GM18909 (cell line): ENCODE results near the gene EXD2.
A peak's percentile ranks its signal among the peaks of the same experiment; 100 is the strongest.
"Not testable (repeated sequence)": the region's sequence is repeated elsewhere in the genome, so short reads cannot be mapped to it uniquely, and the experiment has no call there.

ENCODE experiments used
- ATAC-seq: cut with Tn5 transposase; IDR thresholded peaks from one replicate; pipeline ENCODE4 v1.9.1; 2021; ENCODE audit warnings: mild to moderate bottlenecking; ENCODE audit not compliant: unreplicated experiment, poor library complexity

The EXD2 gene, protein sequence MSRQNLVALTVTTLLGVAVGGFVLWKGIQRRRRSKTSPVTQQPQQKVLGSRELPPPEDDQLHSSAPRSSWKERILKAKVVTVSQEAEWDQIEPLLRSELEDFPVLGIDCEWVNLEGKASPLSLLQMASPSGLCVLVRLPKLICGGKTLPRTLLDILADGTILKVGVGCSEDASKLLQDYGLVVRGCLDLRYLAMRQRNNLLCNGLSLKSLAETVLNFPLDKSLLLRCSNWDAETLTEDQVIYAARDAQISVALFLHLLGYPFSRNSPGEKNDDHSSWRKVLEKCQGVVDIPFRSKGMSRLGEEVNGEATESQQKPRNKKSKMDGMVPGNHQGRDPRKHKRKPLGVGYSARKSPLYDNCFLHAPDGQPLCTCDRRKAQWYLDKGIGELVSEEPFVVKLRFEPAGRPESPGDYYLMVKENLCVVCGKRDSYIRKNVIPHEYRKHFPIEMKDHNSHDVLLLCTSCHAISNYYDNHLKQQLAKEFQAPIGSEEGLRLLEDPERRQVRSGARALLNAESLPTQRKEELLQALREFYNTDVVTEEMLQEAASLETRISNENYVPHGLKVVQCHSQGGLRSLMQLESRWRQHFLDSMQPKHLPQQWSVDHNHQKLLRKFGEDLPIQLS

DNA sequence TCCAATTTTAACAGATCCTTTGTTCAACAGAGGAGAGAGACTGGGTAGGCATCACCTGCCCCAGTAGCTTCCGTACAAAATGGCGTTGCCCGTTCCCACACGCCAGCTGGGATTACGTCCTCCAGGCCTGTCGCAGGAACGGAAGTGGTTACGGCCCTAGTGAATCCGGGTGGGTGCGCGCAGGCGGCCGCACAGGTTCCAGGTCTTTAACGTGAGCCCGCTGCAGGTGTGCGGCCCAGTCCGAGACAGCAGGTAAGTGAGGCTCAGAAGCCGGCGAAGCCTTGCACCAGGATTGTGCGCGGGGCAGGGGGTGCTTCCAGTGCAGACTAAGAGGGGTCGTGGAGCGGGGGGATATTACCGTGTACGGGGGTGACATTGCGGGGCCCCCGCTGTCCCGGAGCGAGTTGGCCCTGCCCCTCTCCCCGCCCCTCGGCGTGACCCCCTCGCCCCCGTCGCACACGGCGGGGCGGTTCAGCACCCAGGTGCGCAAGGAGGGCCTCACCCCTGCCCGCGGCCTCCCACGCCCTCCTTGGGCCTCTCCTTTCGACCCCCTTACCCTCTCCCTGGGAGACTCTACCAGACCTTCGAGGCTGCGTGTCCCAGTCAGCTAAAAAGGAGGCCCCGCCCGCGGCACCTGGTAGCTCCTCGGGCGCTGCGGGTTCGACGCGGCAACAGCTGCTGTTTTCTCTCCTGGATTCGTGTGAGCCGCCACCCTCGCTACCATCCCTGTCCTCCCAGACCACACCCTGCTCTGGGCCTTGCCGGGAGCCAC lies at the start of gene EXD2:
Gene EXD2 (plus strand): TSS at position 159 of the 772 bp plus-strand sequence. CDS start 17,973 bp downstream, outside the sequence.
- ATAC-seq = peak; percentile 85

DNA sequence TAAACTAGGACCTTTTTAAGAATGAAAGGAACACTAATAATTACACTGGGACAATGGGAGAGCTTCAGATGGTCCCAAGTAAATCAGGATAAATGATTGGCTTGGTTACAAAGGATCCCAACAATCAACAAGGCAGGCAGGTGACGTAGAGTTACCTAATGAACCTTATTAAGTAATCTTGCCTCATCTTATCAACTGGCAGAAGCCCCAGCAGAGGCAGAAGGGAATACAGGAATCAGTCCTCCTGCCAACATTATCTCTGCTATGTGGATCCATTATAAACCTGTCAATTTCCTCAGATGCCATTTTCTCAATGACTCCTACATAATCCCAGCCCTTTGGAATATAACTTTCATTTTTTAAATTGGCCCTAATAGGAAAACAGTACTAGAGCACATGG lies 49.7 kb upstream of the EXD2 start:
- ATAC-seq = no peak

DNA sequence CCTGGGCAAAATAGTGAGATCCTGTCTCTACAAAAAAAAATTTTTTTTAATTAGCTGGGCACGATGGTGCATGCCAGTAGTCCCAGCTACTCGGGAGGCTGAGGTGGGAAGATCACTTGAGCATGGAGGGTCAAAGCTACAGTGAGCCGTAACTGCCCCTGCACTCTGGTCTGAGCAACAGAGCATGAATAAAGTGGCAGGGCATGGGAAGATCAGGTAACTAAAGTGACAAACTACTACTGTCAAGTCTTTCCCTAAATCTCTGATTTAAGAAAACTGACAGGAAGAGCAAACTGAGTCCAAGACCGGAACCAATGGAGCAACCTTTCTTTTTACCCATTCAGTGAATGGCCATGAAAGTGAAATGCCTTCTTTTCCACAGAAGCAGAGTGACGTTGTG lies 49.2 kb upstream of the EXD2 start:
- no peak for ATAC-seq

DNA sequence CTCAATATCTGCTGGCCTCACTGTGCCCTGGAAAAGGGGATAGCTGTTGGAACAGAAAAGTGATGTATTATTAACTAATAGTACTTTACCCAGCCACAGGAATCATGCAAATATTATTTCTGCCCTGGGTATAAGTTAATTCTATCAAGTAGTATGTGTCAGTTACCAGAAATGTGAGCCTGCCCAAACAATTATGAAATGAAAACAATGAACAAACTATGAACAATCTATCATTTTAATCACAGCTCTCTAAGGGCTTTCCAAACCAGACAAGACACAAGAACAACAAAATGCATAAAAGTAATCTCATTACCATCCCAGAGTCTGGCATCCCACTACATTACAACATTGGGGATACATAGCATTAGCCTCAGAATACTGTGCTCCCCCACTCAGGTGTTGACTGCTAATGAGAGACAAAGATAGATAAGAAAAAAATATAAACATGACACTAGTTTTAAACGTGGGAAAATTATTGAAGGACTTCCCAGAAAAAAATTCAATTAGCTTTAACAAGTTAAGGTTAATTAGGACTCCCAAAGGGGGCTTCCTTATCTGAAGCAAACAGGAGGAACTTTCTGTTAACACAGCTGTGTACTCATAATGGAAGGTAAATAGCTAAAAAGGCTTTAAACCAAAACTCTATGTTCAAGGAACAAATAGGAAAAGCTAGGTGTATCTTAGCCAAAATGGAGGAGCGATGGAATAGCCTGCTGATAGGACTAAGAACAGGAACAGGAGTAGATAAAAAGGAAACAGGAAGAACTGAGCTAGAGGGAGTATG lies 41.6 kb upstream of the EXD2 start:
- no peak for ATAC-seq

DNA sequence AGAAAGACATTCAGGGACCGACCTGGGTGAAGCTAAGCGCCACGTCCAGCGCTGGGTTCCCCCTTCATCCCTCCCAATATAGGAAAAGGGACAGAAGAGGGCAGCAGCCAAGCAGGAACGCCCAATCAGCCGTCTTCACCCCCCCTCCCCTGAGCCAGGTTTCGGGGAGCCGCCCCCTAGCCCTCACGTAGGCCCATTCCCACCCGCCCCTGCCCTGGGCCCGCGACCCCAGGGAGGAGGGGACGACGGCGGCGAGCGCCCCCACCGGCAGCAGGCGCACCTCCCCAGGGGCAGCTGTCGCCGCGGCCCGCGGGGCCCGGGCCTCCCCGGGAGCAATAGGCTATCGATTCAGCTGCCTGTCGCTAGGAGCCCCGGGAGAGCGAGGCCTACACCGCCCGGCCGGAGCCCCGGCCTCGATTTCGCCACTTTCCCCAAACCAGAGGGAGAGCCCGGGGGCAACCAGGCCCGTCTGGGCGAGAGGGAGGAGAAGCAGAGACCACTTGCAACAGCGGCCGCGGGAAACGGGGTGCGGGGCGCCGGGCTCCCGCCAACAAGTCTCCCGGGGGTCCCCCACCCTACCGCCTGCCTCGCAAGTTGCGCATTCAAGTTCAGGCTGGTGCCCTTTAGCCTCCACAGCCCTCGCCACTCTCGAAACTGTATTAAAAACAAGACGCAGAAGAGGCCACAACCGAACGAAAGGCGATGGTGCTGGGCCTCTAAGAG lies 39.7 kb upstream of the EXD2 start:
- peak; percentile 56 for ATAC-seq

DNA sequence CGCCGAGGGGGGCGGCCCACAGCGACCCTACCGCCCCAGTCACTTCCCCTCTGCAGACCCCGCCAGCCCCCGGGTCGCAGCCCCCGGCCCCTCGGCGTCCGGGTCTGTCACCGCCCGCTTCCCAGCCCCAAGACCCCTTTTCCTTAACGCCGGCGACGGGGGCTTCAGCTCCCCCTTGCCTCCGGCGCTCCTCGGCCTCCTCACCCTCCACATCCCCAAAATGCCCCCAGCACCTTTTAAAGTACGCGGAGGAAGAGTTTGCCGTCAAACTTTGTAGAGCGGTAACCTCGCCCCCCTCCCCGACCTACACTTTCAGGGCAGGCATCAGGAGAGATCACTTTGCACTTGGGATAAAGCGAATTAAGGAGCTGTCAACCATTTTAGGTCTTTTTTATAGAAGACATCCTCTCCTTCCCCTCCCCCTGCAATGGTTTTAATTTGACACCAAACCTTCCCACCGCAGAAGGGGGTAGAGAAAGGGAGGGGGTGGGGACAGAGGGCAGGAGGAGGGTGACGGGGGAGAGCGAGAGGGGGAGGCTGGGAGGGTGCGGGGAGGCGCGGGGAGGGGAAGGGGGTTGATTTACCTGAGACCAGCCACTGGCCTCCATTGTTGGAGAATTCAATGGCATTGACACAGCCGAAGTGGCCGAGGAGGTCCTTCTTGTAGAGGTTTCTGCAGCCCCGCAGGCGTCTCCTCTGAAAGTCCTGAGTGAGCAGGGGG lies 39.0 kb upstream of the EXD2 start:
- peak; percentile 5 for ATAC-seq

DNA sequence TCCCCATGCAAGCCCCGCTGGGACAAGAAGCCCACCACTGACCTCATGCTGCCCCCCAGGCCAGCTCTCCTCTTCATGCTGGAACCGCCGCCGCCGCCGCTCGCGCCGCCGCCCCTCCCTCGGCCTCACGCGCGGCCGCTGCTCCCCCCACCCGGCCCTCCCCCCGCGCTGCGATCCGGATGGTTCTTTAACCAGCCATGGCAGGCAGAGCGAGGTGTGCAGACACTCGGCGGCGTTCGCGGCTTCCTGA lies 38.5 kb upstream of the EXD2 start, which contains the start of gene DCAF5:
Gene DCAF5 (minus strand): TSS at position 218 of the 250 bp plus-strand sequence. CDS start 141 bp downstream, at position 77.
- no peak for ATAC-seq

DNA sequence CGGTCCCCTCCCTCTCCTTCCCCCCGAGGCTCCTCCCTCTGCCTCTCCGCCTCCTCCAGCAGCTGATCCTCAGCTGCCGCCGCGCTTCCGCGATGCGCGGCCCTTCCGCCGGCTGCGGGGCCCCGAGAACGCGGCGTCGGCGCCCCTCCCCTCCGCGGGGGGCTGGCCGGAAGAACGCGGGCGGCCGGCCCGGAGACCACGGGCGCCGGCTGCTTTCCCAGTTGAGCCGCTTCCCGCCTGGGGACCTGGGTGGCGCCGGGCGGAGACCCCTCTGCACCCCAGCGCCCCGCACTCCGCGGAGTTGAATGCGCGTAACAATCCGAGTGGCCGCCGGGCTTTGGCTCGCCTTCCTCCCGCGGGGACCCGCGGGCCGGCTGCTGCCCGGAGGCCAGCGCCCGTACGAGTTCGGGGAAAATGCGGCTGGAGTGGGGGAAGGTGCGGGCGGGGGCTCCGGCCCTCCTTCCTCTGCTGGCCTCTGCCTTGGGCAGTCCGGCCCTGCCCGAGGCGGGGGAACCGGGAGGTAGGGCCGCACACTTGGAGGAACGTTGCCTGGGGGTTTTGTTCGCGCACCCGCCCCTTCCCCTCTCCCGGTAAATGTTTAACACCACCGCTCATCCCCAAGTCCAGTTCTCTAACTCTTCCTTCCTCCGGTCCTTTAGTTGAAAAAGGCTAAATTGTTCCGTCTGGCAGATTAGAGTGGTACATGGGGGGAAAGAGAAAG lies 38.0 kb upstream of the EXD2 start:
- ATAC-seq = peak; percentile 87

DNA sequence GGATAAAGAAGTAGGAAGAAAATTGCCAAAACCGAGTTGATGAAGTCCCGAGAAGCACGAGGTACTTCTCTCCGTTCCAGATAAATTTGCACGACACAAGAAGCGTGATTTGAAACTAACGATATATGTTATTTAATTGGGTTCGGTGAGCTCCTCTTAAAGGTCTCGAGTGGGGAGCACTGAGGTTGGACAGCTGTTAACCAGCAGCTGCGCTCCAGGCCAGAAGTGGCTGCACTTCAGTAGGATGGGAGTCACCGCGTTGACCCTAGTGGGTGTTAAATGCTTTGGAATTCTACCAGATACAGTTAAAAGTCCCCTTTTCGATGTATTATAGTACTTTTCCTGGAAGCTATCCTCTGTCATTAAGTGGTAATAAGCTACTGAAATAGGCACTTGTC lies 37.4 kb upstream of the EXD2 start:
- ATAC-seq = no peak

DNA sequence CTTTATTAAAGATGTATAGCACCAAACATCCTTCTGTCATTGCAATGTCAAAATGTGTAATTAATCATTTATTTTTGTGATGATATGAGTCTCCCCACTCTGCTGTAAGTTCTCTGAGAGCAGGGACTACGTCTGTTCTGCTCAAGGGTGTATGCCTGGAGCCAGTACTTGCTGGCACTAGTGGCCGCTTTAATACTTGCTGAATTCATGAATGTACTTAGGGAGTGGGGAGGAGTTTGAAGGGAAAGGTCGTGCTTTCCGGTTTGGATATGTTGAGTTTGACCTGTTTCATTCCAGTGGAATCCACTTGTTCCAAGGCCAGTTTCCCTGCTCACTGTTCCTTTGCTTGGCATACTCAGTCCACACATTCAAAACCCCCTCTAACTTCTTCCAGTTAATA lies 36.5 kb upstream of the EXD2 start:
- no peak for ATAC-seq

DNA sequence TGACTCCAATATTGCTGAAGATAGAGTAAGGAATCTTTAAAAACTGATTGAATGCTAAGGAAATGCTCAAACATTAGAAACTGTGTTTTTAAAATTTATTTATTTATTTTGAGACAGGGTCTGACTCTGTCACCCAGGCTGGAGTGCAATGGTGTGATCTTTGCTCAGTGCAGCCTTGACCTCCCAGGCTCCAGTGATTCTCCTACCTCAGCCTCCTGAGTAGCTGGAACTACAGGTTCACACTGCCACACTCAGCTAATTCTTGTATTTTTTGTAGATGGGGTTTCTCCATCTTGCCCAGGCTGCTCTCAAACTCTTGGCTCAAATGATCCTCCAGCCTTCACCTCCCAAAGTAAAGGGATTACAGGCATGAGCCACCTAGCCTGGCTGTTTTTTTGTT lies 35.1 kb upstream of the EXD2 start:
- no peak for ATAC-seq

DNA sequence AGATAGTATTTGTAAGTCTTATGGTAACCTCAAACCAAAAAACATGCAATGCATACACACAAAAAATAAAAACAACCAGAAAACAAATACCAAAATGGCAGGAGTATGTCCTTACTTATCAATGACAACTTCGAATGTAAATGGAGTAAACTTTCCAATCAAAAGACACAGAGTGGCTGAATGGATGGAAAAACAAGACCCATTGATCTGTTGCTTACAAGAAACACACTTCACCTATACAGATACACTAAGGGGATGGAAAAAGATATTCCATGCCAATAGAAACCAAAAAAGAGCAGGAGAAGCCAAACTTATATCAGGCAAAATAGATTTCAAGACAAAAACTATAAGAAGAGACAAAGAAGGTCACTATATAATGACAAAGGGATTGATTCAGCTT lies 29.7 kb upstream of the EXD2 start:
- ATAC-seq = no peak

DNA sequence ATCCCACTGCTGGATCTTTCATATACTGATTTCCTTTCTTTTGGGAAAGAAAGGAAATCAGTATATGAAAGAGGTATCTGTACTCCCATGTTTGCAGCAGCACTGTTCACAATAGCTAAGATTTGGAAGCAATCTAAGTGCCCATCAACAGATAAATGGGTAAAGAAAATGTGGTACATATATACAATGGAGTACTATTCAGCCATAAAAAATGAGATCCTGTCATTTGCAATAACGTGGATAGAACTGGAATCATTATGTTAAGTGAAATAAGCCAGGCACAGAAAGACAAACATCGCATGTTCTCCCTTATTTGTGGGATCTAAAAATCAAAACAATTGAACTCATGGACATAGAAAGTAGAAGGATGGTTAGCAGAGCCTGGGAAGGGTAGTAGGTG lies 25.5 kb upstream of the EXD2 start:
- ATAC-seq = not testable (repeated sequence)

DNA sequence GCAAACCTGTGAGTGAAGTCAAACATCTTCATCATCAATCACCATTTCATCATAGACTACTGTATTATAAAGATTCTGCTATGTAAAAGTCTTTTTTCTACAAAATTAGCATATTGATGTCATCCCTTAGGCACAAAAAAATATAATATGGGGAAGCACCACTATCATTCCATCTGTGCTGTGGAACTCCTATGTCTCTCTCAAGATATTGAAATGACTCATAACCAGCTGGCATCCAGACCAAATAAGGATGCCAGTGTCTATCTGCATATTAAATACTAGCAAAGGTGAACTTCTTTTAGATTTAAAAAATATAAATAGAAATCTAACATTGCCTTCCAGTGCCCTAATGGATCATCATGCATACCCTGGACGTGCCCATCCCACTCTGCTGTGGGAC lies 20.5 kb upstream of the EXD2 start:
- no peak for ATAC-seq

DNA sequence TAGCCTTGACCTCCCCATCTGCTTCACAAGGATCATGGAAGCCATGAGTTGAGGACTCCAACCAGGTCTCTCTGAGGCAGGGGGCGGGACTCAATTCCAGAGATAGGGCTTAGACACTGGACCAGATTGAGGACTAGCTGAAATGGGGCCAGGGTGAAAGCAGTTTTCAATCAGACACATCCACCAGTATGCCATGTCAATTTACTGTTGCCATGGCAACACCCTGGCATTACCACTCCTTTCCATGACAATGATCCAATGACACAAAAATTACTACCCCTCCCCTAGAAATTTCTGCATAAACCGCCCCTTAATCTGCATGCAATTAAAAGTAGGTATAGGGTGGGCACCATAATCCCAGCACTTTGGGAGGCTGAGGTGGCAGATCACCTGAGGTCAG lies 19.7 kb upstream of the EXD2 start:
- ATAC-seq = no peak

DNA sequence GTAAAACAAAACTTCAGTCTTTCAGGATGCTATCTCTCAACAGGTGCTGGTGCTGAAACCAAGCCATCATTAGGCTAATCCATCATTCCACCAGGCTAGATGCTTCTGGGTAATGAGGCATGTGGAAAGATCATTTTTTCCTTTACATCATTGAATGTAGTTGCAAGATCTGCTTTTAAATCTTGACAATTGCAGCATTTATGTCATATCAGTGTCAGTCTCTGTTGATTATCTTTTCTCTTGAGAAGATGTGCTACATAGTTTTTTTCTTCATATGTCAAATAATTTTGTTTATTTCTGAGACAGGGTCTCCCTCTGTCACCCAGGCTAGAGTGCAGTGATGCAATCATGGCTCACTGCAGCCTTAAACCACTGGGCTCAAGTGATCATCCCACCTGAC lies 16.2 kb upstream of the EXD2 start:
- no peak for ATAC-seq

DNA sequence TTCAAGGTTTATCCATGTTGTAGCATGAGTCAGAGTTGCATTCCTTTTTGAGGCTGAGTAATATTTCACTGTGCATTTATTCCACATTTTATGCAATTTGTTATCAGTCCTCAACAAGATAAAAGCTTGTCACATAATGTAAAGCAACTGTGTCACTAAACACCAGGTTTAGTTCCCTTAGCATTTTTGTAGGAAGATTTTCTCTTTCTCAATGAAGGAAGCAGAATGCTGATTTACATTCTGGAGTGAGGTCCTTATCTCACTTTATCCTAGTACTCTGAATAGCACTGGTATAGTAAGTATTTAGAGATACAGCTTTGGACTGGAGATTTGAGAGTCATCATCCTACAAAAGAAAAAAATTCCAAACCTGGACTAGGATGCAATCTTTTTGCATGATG lies 9.8 kb upstream of the EXD2 start:
- no peak for ATAC-seq

DNA sequence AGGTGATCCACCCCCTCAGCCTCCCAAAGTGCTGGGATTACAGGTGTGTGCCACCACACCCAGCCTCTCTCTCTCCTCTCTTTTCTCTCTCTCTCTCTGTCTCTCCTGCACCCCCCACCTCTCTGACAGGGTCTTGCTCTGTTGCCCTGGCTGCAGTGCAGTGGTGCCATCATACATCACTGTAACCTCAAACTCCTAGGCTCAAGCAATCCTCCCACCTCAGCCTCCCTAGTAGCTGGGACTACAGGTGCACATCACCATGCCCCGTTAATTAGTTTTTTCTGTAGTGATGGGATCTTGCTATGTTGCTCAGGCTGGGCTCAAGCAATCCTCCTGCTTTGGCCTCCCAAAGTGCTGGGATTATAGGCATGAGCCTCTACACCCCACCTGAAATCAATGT lies 8.7 kb upstream of the EXD2 start:
- ATAC-seq = not testable (repeated sequence)

DNA sequence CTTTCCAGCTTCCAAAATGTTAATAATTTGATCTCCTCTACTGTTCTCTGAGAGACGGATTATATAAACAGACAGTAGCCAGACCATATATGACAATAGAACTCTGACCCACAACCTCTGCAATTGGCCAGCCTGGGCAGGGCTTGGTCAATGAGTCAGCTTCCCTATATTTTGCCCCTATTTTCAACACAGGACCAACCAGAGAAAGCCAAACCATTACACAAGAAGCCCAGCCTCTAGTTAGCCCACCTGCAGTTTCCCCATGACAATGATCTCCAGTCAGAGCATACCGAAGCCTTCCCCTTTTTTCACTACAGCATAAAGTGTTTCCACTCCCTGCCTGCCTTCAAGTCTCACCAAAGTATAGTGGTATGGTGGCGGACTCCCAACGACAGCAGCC lies 7.6 kb upstream of the EXD2 start:
- no peak for ATAC-seq
